Spinal cord (tissue), 10 donors: ENCODE measurements around the gene C12orf57. TPM values are rescaled to one million over a fixed set of nuclear protein-coding genes. Genes with fewer than 3 reads are reported as not detected.

Experiments used
- DNase-seq, 6 donors: peaks; one replicate each; pipeline versions ENCODE4 v3.0.0 to v3.0.0-alpha.2; 2013 to 2015; ENCODE audit warnings: low spot score in 6 of 6, low read depth in 4 of 6
- H3K27ac ChIP-seq: one replicate; pipeline ENCODE4 v1.5.1; 2013; ENCODE audit warnings: low read depth, low read length, control low read depth
- H3K27me3 ChIP-seq: one replicate; pipeline ENCODE4 v1.6.1; 2013; ENCODE audit warnings: low read length; ENCODE audit not compliant: control insufficient read depth, insufficient read depth
- H3K36me3 ChIP-seq: one replicate; pipeline ENCODE4 v1.6.1; 2013; ENCODE audit warnings: low read length; ENCODE audit not compliant: control insufficient read depth, insufficient read depth
- H3K4me1 ChIP-seq: one replicate; pipeline ENCODE4 v1.6.1; 2013; ENCODE audit warnings: low read length; ENCODE audit not compliant: control insufficient read depth, insufficient read depth
- H3K4me3 ChIP-seq: one replicate; pipeline ENCODE4 v1.5.1; 2013; ENCODE audit warnings: low read depth, low read length, control low read depth
- H3K9me3 ChIP-seq: one replicate; pipeline ENCODE4 v1.6.1; 2013; ENCODE audit warnings: low read length; ENCODE audit not compliant: control insufficient read depth, insufficient read depth
- WGBS: methylation state at CpG from one replicate; pipeline ENCODE4 v1.1.5; 2013; ENCODE audit warnings: missing lambda C conversion rate; ENCODE audit not compliant: insufficient coverage; 5-methylcytosine and 5-hydroxymethylcytosine counted together
- polyA plus RNA-seq, 2 donors: library from polyadenylated mRNA; unstranded; fragments of 120-200 nt; gene quantifications; one replicate each; pipeline ENCODE4 v1.2.1, GENCODE V29; 2013; ENCODE audit not compliant: insufficient read length in 2 of 2
- total RNA-seq, 2 donors: library from RNA; depleted of rRNA in 1 of 2; stranded (reverse); fragments of 120-200 nt in 1 of 2; fragments of >200 nt in 1 of 2; gene quantifications; one replicate each; pipeline versions ENCODE4 v1.2.3 to v1.2.4, GENCODE V29; 2013 to 2014
- donor health status: healthy.

C12orf57 gene
- total and polyA plus RNA-seq, 4 donors = 108 to 376 (median 231) TPM

DNA sequence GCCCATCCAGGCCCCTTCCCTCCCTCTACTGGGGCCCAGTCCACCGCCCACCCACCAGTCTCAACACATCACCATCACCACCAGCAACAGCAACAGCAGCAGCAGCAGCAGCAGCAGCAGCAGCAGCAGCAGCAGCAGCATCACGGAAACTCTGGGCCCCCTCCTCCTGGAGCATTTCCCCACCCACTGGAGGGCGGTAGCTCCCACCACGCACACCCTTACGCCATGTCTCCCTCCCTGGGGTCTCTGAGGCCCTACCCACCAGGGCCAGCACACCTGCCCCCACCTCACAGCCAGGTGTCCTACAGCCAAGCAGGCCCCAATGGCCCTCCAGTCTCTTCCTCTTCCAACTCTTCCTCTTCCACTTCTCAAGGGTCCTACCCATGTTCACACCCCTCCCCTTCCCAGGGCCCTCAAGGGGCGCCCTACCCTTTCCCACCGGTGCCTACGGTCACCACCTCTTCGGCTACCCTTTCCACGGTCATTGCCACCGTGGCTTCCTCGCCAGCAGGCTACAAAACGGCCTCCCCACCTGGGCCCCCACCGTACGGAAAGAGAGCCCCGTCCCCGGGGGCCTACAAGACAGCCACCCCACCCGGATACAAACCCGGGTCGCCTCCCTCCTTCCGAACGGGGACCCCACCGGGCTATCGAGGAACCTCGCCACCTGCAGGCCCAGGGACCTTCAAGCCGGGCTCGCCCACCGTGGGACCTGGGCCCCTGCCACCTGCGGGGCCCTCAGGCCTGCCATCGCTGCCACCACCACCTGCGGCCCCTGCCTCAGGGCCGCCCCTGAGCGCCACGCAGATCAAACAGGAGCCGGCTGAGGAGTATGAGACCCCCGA lies 7.0 kb upstream of the C12orf57 start:
- Histone ChIP-seq H3K9me3 (no peaks in the 10 kb centered on the region), H3K36me3 (peaks cover 80% of the 10 kb centered on the region), H3K4me3 (peak overlapping the region; percentile 77), H3K27ac (peak overlapping the region; percentile 93), H3K4me1 (peaks cover 42% of the 10 kb centered on the region), H3K27me3 (no peaks in the 10 kb centered on the region)
- 27% methylated on average over 36 of the region's 36 CpGs for WGBS
- DNase-seq = no peak

DNA sequence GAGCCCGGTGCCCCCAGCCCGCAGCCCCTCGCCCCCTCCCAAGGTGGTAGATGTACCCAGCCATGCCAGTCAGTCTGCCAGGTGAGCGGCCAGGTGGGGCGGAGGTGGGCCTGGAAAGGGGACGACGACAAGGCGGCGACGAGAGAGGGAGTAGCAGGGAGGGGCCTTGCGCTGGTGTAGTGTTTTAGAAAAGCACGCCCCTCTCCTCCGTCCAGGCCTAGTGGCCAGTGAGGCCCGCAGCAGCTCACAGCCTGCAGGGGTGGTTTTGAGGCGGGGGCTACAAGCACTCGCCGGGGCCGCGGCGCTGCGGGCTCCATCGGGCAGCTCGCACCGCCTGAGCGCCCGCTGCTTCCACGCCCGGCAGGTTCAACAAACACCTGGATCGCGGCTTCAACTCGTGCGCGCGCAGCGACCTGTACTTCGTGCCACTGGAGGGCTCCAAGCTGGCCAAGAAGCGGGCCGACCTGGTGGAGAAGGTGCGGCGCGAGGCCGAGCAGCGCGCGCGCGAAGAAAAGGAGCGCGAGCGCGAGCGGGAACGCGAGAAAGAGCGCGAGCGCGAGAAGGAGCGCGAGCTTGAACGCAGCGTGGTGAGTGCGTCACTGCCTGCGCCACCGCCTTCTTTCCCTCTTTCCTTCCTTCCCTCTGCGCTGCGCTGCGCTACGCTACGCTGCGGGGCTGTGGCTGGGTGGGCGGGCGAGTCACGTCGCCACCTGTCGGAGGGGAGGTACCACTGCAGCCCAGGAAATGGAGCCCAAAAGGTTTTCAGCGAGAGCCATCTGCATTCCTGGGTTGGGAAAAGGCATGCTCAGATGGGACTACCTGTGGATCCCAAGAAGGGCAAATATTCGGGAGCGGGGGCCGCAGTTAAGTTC lies 6.1 kb upstream of the C12orf57 start:
- H3K4me1 ChIP-seq = peaks cover 48% of the 10 kb centered on the region
- H3K27ac ChIP-seq = peak overlapping the region; percentile 93
- H3K4me3 ChIP-seq = peak overlapping the region; percentile 77
- H3K36me3 ChIP-seq = peaks cover 88% of the 10 kb centered on the region
- DNase-seq = peak; percentile 85 to 99 (median 92)
- no peaks in the 10 kb centered on the region for H3K9me3 ChIP-seq
- WGBS = under 1% methylated on average over 73 of the region's 80 CpGs
- no peaks in the 10 kb centered on the region for H3K27me3 ChIP-seq

DNA sequence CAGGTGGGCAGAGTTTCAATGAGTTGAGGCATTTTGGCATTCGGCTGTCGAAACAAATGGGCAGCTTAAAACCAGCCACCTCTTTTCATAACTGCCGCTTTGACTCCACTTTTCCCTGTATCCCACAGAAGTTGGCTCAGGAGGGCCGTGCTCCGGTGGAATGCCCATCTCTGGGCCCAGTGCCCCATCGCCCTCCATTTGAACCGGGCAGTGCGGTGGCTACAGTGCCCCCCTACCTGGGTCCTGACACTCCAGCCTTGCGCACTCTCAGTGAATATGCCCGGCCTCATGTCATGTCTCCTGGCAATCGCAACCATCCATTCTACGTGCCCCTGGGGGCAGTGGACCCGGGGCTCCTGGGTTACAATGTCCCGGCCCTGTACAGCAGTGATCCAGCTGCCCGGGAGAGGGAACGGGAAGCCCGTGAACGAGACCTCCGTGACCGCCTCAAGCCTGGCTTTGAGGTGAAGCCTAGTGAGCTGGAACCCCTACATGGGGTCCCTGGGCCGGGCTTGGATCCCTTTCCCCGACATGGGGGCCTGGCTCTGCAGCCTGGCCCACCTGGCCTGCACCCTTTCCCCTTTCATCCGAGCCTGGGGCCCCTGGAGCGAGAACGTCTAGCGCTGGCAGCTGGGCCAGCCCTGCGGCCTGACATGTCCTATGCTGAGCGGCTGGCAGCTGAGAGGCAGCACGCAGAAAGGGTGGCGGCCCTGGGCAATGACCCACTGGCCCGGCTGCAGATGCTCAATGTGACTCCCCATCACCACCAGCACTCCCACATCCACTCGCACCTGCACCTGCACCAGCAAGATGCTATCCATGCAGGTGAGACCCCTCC lies 5.2 kb upstream of the C12orf57 start:
- no peaks in the 10 kb centered on the region for H3K9me3 ChIP-seq
- peaks cover 55% of the 10 kb centered on the region for H3K4me1 ChIP-seq
- DNase-seq = no peak
- peak overlapping the region; percentile 77 for H3K4me3 ChIP-seq
- WGBS = 87% methylated on average over 30 of the region's 32 CpGs
- peak overlapping the region; percentile 93 for H3K27ac ChIP-seq
- H3K36me3 ChIP-seq = peaks cover 83% of the 10 kb centered on the region
- H3K27me3 ChIP-seq = no peaks in the 10 kb centered on the region

DNA sequence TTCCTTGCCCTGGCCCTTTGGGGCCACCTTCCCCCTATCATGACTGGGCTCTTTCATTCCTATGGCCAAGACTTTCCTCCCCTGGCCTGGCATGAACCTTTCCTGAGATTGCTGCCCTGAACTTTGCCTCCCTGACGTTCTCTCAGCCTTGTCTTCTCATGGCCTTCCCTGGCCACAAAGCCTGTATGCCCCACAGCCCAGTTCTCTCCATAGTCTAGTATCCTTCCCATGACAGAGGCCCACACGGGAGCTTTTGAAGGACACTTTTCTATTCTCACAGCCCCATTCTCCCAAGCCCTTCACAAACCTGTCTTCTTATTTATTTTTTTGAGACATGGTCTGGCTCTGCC lies 4.7 kb upstream of the C12orf57 start:
- no peaks in the 10 kb centered on the region for H3K27me3 ChIP-seq
- H3K27ac ChIP-seq = no peak overlapping the region
- H3K4me1 ChIP-seq = peaks cover 55% of the 10 kb centered on the region
- 75% methylated on average over 2 of the region's 2 CpGs for WGBS
- H3K4me3 ChIP-seq = no peak overlapping the region
- no peaks in the 10 kb centered on the region for H3K9me3 ChIP-seq
- peaks cover 78% of the 10 kb centered on the region for H3K36me3 ChIP-seq
- no peak for DNase-seq

DNA sequence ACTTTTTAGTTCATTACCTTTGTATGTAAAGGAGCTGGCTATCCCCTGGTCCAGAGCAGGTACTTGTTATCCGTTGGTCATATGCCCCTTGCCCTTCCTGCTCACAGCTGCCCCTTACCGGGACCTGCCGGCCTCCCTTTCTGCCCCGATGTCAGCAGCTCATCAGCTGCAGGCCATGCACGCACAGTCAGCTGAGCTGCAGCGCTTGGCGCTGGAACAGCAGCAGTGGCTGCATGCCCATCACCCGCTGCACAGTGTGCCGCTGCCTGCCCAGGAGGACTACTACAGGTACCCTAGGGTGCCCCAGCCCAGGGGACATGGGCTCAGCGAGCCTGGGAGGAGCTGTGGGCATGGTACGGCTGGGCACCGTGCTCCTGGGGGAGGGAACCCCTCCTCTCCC lies 2.6 kb upstream of the C12orf57 start:
- H3K4me1 ChIP-seq = peaks cover 72% of the 10 kb centered on the region
- 83% methylated on average over 10 of the region's 12 CpGs for WGBS
- no peaks in the 10 kb centered on the region for H3K9me3 ChIP-seq
- no peak overlapping the region for H3K4me3 ChIP-seq
- peaks cover 69% of the 10 kb centered on the region for H3K36me3 ChIP-seq
- no peaks in the 10 kb centered on the region for H3K27me3 ChIP-seq
- H3K27ac ChIP-seq = no peak overlapping the region
- DNase-seq = no peak

DNA sequence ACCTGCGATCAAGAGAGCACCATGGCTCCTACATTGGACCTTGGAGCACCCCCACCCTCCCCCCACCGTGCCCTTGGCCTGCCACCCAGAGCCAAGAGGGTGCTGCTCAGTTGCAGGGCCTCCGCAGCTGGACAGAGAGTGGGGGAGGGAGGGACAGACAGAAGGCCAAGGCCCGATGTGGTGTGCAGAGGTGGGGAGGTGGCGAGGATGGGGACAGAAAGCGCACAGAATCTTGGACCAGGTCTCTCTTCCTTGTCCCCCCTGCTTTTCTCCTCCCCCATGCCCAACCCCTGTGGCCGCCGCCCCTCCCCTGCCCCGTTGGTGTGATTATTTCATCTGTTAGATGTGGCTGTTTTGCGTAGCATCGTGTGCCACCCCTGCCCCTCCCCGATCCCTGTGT lies 2.0 kb upstream of the C12orf57 start:
- DNase-seq = no peak
- Histone ChIP-seq H3K4me3 (no peak overlapping the region), H3K4me1 (peaks cover 72% of the 10 kb centered on the region), H3K27me3 (no peaks in the 10 kb centered on the region), H3K9me3 (no peaks in the 10 kb centered on the region), H3K27ac (no peak overlapping the region), H3K36me3 (peaks cover 69% of the 10 kb centered on the region)
- WGBS = 70% methylated on average over 2 of the region's 12 CpGs

DNA sequence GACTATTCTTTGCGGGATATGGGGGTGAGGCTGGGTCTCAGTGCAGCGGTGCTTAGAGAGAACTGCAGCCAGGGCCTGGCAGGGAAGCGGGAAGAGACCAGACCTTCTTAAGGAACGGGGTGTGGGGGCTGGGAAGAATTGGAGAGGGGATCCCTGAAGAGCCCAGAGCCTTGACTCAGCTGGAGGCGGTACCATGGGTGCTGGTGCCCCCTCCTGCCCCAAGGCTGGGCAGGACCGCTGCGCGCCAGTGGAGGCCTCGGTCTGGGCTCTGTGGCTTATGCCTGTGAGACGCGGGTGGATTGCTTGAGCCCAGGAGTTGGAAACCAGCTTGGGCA lies 1.5 kb upstream of the C12orf57 start:
- Histone ChIP-seq H3K4me3 (no peak overlapping the region), H3K4me1 (peaks cover 69% of the 10 kb centered on the region), H3K27ac (peak overlapping the region; percentile 99), H3K27me3 (no peaks in the 10 kb centered on the region), H3K36me3 (peaks cover 68% of the 10 kb centered on the region), H3K9me3 (no peaks in the 10 kb centered on the region)
- 88% methylated on average over 11 of the region's 11 CpGs for WGBS
- no peak for DNase-seq

DNA sequence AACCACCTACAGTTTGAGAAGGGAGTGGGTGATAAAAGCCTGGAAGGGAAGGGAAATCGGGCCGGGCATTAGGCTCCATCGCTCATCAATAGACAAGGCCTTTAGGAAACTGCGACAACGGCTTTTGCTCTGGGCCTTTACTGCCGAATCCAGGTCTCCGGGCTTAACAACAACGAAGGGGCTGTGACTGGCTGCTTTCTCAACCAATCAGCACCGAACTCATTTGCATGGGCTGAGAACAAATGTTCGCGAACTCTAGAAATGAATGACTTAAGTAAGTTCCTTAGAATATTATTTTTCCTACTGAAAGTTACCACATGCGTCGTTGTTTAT lies 467 bp upstream of the C12orf57 start:
- H3K27ac ChIP-seq = peak overlapping the region; percentile 99
- H3K36me3 ChIP-seq = peaks cover 65% of the 10 kb centered on the region
- 0% methylated on average over 6 of the region's 13 CpGs for WGBS
- H3K4me3 ChIP-seq = peak overlapping the region; percentile 96
- no peaks in the 10 kb centered on the region for H3K9me3 ChIP-seq
- H3K4me1 ChIP-seq = peaks cover 59% of the 10 kb centered on the region
- peak in 5 of 6 donors; percentile 70 to 98 (median 88) for DNase-seq
- no peaks in the 10 kb centered on the region for H3K27me3 ChIP-seq

DNA sequence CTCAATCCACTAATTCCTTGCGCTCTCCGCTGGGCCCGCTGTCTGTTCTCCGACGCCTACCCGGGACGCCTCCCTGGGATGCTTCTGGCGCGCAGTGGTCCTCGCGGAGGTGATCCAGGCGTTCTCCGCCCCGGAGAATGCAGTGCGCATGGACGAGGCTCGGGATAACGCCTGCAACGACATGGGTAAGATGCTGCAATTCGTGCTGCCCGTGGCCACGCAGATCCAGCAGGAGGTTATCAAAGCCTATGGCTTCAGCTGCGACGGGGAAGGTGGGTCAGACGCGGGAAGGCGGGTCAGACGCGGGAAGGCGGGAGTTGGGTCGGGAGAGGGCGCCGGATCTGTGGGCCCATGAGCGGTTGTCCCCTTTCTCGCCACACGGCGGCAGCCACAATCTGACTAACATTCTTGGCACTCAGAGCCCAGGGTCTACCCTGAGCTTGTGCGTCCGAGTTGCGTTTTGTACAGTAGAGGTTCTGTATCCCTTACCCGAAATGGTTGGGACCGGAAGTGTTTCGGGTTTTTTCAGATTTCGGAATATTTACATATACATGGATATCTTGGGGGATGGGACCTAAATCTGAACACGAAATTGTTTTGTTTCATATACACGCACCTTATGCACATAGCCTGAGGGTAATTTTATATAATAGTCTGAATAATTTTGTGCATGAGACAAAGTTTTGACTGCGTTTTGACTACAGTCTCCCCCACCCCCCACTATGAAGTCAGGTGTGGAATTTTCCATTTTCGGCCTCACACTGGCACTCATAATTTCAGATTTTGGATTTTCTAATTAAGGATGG lies 762 bp downstream of the C12orf57 start:
- Histone ChIP-seq H3K4me3 (peak overlapping the region; percentile 96), H3K36me3 (peaks cover 53% of the 10 kb centered on the region), H3K27me3 (no peaks in the 10 kb centered on the region), H3K9me3 (no peaks in the 10 kb centered on the region), H3K27ac (peak overlapping the region; percentile 99), H3K4me1 (peaks cover 51% of the 10 kb centered on the region)
- DNase-seq = peak in 5 of 6 donors; percentile 87 to 98 (median 89)
- WGBS = 0% methylated on average over 37 of the region's 48 CpGs
